EH (cell line): ENCODE measurements around the gene WHRN.

ENCODE experiments used
- DNase-seq: peaks from one replicate; pipeline ENCODE4 v3.0.0-alpha.2; 2015; ENCODE audit warnings: low read depth

The WHRN gene

GRCh38 chr9:114505187-114506081 lies at the start of gene WHRN:
TSS of gene WHRN (minus strand) at chr9:114505473. CDS start at chr9:114504801, 672 bp downstream.
- peak; percentile 86 for DNase-seq

GRCh38 chr9:114553202-114553601 lies 47.9 kb upstream of the WHRN start:
- DNase-seq, result no peak

GRCh38 chr9:114552706-114553105 lies 47.4 kb upstream of the WHRN start:
- peak; percentile 31 for DNase-seq

- peak; percentile 99 for DNase-seq
These were observed 46.7 kb upstream of the WHRN start for GRCh38 chr9:114551750-114552685.

- peak; percentile 66 for DNase-seq
These were observed 44.5 kb upstream of the WHRN start for GRCh38 chr9:114549697-114550330.

GRCh38 chr9:114546851-114547250 lies 41.6 kb upstream of the WHRN start:
- no peak for DNase-seq

GRCh38 chr9:114545055-114545454 lies 39.8 kb upstream of the WHRN start:
- no peak for DNase-seq

- no peak for DNase-seq
These were observed 34.6 kb upstream of the WHRN start for GRCh38 chr9:114539701-114540380.

GRCh38 chr9:114538241-114538640 lies 33.0 kb upstream of the WHRN start:
- no peak for DNase-seq

GRCh38 chr9:114532561-114533237 lies 27.4 kb upstream of the WHRN start:
- no peak for DNase-seq

- no peak for DNase-seq
These were observed 24.0 kb upstream of the WHRN start for GRCh38 chr9:114529285-114529684.

GRCh38 chr9:114526807-114527206 lies 21.5 kb upstream of the WHRN start:
- no peak for DNase-seq

- peak; percentile 83 for DNase-seq
These were observed 20.2 kb upstream of the WHRN start for GRCh38 chr9:114525513-114525912.

GRCh38 chr9:114524247-114524681 lies 19.0 kb upstream of the WHRN start:
- DNase-seq, result no peak

- DNase-seq, result no peak
These were observed 17.6 kb upstream of the WHRN start for GRCh38 chr9:114522847-114523246.

- DNase-seq, result no peak
These were observed 17.0 kb upstream of the WHRN start for GRCh38 chr9:114522286-114522685.

GRCh38 chr9:114521846-114522245 lies 16.6 kb upstream of the WHRN start:
- DNase-seq, result peak; percentile 16

GRCh38 chr9:114518599-114519022 lies 13.3 kb upstream of the WHRN start:
- no peak for DNase-seq

- no peak for DNase-seq
These were observed 12.8 kb upstream of the WHRN start for GRCh38 chr9:114518120-114518519.

- peak; percentile 70 for DNase-seq
These were observed 11.6 kb upstream of the WHRN start for GRCh38 chr9:114516913-114517312.

GRCh38 chr9:114515528-114515927 lies 10.3 kb upstream of the WHRN start:
- no peak for DNase-seq
